GM23248 (cell line): ENCODE measurements around the gene EBP.

Experiments
- EZH2 ChIP-seq: fragments of 200-600 bp; sonication (generic); IDR thresholded peaks from 2 replicates; pipeline ENCODE4 v1.6.1; 2018; ENCODE audit warnings: antibody characterized with exemption, mild to moderate bottlenecking; ENCODE audit not compliant: insufficient read depth, poor library complexity, severe bottlenecking
- EZH2phosphoT487 ChIP-seq: fragments of 200-600 bp; sonication (generic); IDR thresholded peaks from 2 replicates; pipeline ENCODE4 v1.6.1; 2018; ENCODE audit warnings: antibody characterized with exemption, moderate library complexity, mild to moderate bottlenecking, low read depth; ENCODE audit not compliant: insufficient read depth

DNA sequence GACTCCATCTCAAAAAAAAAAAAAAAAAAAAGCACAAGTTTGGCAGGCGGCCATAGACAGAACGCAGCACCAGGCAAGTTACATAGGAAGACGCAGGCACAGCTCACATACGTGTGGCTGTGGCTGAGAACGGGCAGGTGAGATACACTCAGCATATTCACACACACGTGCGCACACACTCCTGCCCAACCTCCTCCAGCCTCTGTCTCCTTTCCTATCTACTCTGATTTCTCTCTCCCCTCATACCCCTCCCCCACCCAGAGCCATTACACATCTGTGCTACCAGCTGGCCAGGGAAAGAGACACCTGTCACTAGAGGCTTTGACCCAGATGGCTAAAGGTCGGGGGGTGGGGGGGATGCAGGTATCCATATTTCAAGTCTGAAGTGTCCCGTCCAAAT lies 49.4 kb upstream of the EBP start:
- no peak for TF ChIP-seq EZH2
- no peak for TF ChIP-seq EZH2phosphoT487
